GM21390 (cell line): ENCODE results near the gene C5AR1.
A peak's percentile ranks its signal among the peaks of the same experiment; 100 is the strongest.
"Not testable (repeated sequence)": the region's sequence is repeated elsewhere in the genome, so short reads cannot be mapped to it uniquely, and the experiment has no call there.

Source experiments
- ATAC-seq: cut with Tn5 transposase; IDR thresholded peaks from one replicate; pipeline ENCODE4 v1.9.1; 2021; ENCODE audit not compliant: unreplicated experiment

Gene C5AR1

DNA sequence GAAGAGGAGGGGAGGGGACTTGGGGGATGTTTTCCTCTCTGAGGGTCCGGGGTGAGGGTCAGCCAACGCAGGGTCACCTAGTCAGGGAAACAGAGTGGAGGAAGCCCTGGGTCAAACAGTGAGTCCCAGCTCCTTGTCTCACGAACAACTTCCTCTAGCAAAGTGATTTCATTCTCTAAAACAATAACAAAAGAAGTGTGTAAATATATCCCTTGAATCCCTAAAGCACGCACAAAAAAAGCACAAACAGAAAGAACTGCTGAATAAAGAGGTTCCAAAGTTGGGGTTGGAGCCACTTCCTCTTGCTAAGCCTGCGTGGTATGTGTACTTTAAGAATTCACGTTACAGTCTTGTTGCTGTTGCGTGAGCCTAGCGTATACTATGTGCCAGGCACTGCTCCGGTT lies 20.8 kb downstream of the C5AR1 start:
- no peak for ATAC-seq

DNA sequence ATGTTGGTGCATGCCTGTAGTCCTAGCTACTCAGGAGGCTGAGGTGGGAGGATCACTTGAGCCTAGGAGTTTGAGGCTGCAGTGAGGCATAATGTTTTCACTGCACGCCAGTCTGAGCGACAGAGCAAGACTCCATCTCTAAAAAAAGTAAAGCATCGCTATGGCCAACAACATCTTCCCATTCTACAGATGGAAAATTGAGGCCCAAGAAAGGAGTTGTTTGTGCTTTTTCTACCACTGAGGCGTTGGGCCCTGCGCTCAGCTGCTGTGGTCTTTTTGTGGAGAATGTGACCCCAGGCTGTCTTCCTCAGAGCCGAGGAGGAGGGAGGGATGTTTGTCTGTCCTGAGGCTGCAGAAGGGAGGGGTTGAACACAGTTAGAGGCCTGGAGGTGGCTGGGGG lies 21.8 kb downstream of the C5AR1 start:
- no peak for ATAC-seq

DNA sequence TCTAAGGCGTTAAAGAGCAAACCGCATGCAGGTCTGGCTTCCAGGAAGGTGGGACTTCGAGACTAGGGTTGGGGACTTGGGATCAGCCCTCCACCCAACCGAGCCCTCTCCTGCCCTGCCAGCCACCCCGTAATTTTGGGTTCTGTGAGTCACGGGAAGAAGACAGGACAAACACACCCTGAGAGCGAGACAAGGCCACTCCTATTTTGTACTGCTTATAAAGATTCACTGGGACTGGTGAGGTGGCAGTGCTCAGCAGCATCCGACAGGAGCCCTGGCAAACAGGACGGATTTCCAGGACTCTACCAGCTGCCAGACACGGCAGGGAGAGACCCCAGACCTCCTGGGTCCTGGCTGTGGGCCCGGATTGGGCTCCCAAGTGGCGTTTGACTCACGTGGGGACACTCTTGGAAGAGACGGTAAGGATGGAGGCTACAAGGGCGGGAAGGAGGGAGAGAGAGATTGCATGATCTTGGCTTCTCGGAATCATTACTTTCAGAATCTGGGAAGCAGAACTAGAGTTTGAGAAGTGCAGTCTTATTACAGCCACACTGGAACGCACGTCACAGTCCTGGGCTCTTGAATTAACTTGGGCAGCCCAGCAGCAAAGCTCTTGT lies 22.4 kb downstream of the C5AR1 start, which contains the start of gene C5AR2:
Gene C5AR2, plus strand, starts transcription at position 245 of the 617 bp plus-strand sequence. CDS start 8,625 bp downstream, outside the sequence.
- ATAC-seq = no peak

DNA sequence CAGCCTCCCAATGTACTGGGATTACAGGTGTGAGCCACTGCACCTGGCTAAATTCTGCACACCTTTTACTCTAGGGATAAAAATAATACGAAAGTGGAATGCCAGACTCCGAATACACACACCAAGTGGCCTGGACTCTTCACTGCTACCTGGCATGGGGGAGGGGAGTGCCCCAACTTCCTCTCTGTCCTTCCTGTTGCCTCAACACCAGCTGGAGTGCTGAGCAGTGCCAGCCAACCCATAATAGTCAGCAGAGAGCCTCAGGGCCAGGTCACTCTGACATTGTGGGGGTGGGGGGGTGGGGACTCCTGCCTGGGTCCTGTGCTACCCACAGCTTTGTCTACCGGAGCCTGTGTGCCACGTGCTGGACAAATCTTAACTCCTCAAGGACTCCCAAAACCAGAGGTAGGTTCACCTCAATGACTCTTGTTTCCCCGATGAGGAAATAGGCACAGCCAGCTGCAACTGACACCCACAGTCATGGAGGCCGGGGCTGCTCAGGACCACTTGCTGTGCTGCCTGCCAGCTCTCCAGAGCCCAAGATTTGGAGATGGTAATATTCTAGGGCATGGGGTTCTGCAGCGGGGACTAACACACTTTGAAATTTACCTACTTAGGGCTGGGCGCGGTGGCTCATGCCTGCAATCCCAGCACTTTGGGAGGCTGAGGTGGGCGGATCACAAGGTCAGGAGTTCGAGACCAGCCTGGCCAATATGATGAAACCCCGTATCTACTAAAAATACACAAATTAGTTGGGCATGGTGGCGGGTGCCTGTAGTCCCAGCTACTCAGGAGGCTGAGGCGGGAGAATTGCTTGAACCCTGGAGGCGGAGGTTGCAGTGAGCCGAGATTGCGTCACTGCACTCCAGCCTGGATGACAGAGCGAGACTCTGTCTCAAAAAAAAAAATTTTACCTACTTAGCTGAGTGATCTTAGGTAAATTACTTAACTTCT lies 27.4 kb downstream of the C5AR1 start:
- not testable (repeated sequence) for ATAC-seq

DNA sequence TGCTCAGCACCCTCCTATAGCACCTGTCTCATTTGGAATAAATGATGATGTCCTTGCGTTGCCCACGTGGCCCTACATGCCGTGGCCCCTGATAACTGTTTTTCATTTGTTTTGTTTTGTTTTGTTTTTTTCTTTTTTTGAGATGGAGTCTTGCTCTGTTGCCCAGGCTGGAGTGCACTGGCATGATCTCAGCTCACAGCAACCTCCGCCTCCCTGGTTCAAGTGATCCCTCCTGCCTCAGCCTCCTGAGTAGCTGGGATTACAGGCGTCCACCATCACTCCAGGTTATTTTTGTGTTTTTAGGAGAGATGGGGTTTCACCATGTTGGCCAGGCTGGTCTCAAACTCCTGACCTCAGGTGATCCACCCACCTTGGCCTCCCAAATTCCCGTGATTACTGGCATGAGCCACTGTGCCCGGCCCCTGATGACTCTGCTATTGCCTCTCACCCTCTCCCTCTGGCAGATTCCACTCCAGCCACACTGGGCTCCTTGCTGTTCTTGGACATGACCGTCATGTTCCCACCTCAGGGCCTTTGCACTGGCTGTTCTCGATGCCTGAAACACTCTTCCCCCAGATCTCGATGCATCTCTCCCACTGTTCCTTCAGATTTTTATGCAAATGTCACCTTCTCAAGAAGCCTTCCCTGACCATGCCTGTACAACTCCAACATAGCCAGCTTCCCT lies 29.7 kb downstream of the C5AR1 start:
- no peak for ATAC-seq

DNA sequence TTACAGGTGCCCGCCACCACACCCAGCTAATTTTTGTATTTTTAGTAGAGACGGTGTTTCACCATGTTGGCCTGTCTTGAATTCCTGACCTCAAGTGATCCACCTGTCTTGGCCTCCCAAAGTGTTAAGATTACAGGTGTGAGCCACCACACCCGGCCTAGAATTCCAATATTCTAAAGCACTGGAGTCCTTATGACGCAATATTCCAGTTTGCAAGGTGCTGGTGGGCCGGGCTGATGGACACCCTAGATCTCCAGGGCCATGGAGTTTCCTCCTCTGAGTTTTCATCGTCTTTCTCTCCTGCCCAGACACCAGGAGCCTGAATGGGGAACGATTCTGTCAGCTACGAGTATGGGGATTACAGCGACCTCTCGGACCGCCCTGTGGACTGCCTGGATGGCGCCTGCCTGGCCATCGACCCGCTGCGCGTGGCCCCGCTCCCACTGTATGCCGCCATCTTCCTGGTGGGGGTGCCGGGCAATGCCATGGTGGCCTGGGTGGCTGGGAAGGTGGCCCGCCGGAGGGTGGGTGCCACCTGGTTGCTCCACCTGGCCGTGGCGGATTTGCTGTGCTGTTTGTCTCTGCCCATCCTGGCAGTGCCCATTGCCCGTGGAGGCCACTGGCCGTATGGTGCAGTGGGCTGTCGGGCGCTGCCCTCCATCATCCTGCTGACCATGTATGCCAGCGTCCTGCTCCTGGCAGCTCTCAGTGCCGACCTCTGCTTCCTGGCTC lies 31.0 kb downstream of the C5AR1 start:
- no peak for ATAC-seq

DNA sequence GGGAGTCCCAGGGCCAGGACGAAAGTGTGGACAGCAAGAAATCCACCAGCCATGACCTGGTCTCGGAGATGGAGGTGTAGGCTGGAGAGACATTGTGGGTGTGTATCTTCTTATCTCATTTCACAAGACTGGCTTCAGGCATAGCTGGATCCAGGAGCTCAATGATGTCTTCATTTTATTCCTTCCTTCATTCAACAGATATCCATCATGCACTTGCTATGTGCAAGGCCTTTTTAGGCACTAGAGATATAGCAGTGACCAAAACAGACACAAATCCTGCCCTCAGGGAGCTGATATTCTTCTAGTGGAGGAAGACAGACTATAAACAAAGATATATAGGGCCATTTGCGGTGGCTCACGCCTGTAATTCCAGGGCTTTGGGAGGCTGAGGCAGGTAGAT lies 32.1 kb downstream of the C5AR1 start:
- ATAC-seq = no peak

DNA sequence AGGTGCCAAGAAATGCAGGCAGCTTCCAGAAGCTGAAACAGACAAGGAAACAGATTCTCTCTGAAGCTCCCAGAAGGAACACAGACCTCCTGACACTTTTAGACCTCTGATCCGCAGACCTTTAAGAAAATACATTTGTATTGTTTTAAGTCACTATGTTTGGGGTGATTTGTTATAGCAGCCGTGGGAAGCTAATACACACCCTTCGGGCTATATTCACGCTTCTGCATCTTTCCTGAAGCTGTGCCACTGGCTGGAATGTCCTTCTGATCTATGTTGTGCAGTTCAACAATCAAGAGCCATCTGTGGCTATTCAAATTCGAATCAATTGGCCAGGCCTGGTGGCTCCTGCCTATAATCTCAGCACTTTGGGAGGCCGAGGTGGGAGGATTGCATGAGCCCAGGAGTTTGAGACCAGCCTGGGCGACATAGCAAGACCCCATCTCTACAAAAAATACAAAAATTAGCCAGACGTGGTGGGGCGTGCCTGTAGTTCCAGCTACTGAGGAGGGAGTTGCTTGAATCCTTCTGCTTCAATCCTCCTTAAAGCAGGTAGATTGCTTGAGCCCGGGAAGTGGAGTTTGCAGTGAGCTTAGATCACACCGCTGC lies 33.6 kb downstream of the C5AR1 start:
- no peak for ATAC-seq

DNA sequence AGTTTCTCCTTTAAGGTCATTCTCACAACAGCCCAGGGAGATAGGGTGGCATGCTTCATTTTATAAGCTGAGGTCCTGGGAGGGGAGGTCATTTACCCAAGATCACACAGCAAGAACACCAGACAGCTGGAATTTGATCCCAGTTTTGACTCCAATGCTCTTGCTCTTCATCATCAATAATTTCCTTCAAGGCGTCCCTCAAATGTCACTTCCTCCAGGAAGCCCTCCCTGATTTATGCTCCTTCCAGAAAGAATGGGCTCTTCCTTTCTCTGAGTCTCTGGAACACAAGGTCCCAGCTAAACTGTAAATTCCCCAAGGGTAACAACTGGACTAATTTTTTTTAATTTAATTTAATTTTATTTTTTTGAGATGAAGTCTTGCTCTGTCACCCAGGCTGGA lies 34.8 kb downstream of the C5AR1 start:
- no peak for ATAC-seq

DNA sequence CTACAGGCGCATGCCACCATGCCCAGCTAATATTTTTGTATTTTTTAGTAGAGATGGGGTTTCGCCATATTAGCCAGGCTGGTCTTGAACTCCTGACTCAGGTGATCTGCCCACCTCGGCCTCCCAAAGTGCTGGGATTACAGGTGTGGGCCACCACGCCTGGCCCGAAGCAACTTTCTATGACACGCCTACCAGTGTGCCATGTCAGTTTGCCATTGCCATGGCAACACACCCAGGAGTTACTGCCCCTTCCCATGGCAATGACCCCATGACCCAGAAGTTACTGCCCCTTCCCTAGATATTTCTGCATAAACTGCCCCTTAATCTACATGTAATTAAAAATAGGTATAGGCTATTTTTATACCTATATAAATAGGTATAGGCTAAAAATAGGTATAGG lies 36.4 kb downstream of the C5AR1 start:
- ATAC-seq = not testable (repeated sequence)

DNA sequence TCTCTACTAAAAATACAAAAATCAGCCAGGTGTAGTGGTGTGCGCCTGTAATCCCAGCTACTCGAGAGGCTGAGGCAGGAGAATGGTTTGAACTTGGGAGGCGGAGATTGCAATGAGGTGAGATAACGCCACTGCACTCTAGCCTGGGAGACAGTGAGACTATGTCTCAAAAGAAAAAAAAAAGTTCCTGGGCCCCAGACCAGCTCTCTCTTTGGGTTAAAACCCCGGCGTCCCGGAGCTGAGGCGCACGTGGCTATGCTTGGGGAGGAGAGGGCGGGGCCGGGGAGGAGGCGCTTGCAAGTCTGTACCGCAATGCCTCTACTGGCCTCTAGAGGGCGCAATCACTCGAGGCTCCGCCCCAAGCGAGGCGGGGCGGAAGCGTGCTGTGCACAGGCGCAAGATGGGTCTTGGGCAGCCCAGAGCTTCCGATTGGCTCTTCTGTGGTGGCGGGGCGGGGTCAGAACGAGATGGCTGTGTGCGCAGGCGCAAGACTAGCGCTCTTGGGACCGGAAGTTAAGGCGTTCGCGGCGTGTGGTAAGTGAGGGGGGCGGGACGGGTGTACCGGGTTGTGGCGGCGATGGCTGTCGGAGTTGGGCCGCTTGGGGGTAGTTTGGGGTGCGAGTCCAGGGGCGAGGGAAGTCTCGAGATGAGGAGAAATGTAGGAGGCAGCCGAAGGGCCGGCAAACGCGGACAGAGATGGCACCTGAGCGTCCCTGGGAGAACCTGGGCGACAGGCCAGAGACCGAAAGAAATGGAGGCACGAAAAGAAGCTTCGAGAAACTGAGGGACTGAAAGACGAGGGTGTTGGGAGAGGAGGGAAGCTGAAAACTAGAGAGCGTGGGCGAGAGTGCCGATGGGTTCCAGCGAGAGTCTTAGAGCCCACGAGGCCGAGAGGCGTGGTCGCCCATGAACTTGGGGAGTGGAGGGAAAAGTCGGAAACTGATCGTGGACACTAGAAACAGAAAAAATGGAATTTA lies 39.4 kb downstream of the C5AR1 start, which contains the start of gene DHX34:
Gene DHX34, plus strand, starts transcription at position 497 of the 977 bp plus-strand sequence. CDS start 3,716 bp downstream, outside the sequence.
- ATAC-seq = peak; percentile 92

DNA sequence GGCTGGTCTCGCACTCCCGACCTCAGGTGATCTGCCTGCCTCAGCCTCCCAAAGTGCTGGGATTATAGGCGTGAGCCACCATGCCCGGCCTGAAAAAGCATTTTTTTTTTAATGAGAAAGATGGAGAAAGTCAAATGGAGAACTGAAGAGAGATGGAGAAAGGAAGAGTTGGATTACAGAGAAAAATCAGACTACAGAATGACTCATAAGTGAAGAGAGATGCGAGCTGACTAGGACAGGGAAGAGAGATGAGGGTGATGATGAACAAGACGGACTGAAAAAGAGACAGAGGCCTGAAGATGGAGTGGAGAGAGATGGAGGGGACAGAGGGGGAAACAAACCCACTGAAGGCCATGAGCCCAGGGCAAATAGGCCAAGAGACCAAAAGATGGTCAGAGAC lies 41.0 kb downstream of the C5AR1 start:
- no peak for ATAC-seq

DNA sequence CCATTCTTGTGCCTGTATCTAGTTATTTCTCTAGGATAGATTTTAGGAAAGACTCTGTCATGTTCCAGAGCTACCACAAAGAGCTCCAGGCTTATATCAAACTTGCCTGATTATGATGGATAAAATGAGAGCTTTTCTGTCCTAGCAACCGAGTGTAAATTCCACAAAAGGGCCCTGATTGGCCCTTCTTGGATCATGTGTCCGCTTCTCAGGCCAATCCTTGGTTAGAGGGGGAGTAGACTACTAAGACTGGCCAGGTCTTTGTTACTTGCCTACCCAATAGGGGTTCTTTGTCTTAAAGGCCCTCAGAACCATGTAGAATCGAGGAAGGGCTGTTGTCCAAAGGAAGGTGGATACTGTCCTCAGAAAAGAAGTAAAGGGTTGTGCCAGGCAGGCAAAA lies 41.9 kb downstream of the C5AR1 start:
- ATAC-seq = no peak

DNA sequence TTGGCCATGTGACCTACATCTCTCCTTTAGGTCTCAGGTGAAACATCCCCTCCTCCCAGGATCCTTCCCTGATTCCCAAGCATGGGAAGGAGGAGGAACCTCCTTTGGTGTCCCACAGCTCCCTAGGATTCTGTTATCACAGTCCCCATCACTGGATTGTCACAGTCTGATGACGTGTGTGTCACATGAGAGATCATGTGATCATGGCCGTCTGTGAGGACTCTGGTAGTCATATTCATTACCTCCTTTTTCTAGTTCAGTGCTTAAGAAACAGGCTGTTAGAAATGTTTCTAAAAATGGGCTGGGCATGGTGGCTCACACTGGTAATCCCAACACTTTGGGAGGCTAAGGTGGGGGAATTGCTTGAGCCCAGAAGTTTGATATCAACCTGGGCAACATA lies 42.4 kb downstream of the C5AR1 start:
- ATAC-seq = no peak

DNA sequence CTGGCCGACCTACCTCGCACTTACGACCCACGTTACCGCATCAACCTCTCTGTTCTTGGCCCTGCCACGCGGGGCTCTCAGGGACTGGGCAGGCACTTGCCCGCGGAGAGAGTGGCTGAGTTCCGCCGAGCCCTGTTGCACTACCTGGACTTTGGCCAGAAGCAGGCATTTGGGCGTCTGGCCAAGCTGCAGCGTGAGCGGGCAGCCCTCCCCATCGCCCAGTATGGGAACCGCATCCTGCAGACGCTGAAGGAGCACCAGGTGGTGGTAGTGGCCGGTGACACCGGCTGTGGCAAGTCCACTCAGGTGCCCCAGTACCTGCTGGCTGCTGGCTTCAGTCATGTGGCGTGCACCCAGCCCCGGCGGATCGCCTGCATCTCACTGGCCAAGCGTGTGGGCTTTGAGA lies 43.6 kb downstream of the C5AR1 start:
- no peak for ATAC-seq

DNA sequence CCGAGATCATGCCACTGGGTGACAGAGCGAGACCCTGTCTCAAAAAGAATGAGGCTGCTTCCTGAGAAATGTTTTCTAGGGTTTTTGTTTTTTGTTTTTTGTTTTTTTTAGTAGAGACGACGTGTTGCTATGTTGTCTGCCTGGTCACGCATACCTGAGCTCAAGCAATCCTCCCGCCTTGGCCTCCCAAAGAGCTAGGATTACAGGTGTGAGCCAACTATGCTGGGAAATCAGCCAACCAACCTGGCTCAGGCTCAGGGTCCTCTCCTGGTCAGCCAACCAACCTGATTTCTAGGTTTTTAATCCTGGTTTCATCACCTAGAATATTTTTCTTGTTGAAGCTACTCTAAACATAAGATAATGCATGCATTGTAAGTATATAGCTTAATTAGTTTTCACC lies 47.2 kb downstream of the C5AR1 start:
- ATAC-seq = no peak

DNA sequence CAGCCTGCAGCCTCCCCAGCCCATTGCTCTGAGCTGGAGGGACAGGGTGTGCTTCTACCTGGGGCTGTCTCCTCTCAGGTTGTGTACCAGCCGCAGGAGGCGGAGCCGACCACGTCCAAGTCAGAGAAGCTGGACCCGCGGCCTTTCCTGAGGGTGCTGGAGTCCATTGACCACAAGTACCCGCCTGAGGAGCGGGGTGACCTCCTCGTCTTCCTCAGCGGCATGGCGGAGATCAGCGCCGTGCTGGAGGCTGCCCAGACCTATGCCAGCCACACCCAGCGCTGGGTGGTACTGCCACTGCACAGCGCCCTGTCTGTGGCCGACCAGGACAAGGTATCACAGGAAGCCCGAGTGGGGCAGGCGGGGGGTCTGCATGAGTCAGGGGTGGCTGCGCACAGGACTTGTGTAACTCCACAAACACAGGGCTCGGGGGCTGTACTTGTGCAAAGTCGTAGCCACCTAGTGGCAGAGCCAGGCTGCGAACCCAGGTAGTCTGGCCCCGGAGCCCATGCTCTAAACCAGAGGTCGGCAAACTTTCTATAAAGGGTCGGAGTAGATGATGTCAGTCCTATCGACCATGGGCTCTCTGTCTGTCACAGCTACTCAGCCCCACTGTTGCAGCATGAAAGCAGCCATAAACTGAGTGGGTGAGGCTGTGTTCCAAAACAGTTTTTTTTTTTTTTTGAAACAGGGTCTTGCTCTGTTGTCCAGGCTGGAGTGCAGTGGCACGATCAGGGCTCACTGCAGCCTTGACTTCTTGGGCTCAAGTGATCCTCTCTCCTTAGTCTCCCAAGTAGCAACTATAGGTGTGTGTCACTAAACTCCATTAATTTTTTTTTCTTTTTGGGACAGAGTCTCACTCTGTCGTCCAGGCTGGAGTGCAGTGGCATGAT lies 48.4 kb downstream of the C5AR1 start:
- ATAC-seq = no peak

DNA sequence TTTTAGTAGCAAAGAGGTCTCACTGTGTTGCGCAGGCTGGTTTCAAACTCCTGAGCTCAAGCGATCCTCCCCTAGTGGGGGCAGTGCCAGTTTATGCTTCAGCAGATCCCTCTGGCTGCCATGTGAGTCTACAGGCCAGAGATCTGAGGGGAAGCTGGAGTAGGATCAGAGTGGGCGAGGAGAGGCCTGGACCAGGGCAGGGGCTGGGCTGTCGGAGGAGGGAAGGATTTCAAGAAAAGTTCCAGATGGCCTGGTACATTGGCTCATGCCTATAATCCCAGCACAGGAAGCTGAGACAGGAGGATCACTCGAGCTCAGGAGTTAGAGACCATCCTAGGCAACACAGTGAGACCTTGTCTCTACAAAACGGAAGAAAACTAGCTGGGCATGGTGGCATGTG lies 49.3 kb downstream of the C5AR1 start:
- no peak for ATAC-seq
